Measurements from ENCODE around the gene KRT31.
"Not testable (repeated sequence)": the region's sequence is repeated elsewhere in the genome, so short reads cannot be mapped to it uniquely, and the experiment has no call there.

Gene KRT31

DNA sequence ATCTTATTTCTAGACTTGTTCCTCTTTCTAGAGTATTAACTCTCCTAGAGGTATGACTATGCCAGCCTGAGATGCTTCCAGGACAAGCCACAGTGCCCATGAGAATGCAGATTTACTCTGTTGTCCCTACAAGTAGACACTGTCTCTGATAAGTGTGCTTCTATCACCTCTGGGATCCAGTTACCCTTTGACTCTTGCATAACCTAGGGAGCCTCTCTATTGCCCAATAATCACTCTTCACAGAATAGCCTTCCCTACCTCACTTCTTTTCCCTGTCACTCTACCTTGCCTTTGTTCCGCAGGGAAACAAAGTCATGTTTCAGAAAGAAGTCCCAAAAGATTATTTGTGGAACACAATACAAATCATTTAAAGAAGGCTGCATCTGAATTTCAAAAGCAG lies 13.7 kb downstream of the KRT31 start:
- DNase-seq: no peak

DNA sequence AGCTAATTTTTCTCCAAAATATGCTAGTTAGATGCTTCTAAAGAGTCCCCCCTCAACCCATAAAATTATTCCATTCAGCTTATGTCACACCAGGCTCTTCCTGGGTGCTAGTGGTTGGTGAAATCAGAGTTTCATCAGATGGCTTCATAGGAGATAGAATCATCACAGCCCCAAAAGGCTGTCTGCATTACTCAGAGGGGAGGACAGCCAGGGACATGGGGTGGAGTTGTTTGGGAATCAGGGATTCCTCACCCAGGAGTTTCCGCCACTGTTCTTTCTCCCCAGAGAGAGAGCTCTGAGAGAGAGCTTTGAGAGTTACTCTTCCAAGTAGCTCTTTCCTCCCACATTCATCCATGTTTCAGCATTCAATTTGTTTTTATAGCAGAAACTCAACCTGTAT lies 15.0 kb downstream of the KRT31 start:
- DNase-seq: no peak

DNA sequence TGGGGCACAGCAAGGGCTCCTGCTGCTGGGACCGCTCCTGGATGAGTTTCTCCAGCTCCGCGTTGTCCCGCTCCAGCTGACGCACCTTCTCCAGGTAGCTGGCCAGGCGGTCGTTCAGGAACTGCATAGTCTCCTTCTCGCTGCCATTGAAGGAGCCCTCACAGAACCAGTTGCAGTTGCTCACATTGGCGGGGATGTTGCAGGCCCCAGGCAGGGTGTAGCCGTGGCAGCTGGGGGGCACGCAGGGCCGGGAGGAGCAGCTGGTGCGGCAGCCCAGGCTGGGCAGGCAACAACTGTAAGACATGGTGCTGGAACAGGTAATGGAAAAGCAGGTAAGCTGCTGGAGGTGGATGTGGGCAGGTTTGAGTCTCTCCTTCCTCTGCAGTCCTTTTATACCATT lies 15.5 kb downstream of the KRT31 start, which contains the start of gene KRT34:
TSS of gene KRT34 (minus strand) at position 364 of the 400 bp plus-strand sequence. CDS start at position 304, 60 bp downstream.
- not testable (repeated sequence) for DNase-seq

DNA sequence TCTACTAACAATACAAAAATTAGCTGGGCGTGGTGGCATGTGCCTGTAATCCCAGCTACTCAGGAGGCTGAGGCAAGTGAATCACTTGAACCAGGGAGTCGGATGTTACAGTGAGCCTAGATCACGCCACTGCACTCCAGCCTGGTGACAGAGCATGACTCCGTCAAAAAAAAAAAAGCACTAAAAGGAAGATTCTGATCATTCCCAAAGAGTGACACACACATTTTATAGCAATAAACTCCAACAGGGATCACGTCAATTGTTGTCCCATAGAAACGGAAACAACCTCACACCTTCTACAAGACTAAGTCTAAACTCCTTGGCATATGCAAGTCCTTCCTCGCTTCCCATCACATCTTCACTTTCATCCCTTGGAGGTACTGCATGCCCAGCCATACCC lies 17.3 kb downstream of the KRT31 start:
- not testable (repeated sequence) for DNase-seq

DNA sequence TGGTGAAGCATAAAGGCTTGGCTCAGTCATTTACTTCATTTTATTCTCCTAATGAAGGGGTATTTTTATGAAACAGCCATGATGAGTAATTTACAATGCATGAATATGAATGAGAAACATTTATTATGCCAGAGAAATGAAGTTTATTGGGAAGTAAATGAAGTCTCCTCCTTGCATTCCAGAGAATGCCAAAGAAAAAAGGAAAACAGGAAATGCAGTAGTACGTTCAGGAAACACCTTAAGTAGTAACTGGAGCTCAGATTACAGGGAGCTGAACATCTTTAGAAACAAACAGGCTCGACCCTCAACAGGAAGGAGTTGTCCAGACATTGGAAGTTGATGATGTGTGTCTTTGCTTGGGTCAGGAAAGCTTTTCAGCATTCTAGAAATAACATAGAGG lies 19.9 kb downstream of the KRT31 start:
- no peak for DNase-seq

GRCh38 chr17:41369713-41370112 lies 27.7 kb downstream of the KRT31 start, which contains the start of gene KRT33B:
KRT33B (minus strand) TSS chr17:41369813; CDS start chr17:41369750, 63 bp downstream.
- no peak for DNase-seq

- DNase-seq: no peak
These were observed 28.4 kb downstream of the KRT31 start for GRCh38 chr17:41369023-41369422.

DNA sequence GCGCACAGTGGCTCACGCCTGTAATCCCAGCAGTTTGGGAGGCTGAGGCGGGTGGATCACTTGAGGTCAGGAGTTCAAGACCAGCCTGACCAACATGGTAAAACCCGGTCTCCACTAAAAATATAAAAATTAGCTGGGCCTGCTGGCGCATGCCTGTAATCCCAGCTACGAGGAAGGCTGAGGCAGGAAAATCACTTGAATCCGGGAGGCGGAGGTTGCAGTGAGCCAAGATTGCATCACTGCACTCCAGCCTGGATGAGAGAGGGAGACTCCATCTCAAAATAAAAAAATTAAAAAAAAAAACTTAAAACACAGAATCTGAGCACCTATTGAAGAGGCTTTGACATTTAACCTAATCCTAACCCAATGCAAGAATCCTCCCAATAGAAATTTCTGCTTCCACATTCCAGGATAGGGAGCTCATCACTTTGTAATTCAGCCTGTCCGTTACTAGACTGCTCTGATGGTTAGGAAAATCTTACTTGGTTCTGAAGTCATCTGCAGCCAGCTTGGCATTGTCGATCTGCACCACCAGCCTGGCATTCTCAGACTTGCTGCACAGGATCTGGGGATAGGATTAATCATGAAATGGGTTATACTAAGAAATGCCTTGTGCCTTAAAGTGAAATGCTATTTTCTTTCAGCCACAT lies 29.9 kb downstream of the KRT31 start:
- DNase-seq: no peak

GRCh38 chr17:41366070-41366469 lies 31.3 kb downstream of the KRT31 start:
- DNase-seq: no peak

DNA sequence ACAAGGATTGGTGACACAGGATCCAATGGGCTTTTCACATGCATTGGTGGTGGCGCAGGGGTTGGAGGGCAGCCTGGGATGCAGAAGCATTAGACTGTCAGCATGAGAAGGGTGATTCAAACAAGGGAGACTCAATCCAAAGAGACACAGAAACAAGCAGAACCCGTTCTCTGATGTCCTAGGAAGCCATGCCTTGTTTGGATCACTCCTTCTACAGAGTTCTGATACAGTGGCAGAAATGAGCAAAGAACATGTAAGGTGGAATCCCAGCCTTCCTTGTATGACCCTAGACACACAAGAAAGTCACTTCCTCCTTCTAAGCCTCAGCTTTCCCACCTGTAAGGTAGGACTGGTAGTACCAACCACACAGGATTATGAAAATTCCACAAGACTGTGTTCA lies 33.5 kb downstream of the KRT31 start:
- no peak for DNase-seq

DNA sequence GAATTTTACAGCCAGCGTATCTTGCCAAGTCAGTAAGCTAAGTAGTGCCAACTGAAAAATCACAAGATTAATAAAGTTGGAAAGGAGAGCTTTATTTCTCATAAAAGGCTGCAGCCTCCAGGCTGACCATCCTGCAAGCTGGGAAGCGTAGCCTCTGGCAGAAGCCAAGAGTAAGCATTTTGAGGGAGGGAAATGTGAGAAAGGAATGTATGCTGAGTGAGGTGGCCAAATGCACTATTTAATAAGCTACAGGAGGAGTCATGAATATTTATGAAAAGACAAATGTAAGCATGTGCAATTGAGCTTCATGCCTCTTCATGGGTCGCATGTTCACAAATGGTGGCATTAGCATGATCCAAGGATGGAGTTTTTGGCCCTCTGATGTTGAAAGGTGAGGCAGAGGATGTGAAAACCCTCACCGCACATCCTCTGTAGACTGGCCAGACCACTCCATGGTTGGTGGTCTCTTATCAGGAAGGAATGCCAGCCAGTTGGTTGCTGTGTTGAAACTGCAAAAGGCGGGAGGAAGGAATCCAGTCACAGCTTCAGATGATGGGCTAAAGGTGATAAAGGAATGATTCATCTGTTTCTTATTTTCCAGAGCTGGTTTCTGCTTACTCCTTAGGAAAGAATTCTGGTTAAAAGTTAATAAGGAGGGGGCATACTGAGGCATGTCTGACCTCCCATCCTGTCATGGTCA lies 37.0 kb downstream of the KRT31 start:
- DNase-seq: no peak

DNA sequence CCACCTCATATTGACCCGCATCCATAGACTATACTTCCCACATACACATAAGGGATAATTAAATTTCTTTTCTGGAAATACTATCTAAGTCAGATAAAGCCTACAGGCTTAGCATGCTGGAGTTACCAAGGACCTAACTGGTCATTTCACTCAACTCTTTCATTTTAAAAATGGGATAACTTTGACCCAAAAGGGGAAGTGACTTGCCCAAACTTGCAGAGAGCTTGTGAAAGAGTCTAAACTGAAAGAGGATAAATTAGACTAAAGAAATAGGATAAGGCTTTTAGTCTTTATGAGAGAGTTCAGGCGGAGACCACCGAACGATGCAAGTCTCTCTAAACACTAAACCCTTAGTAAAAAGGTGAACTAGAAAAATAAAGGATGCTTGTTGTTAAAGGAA lies 42.9 kb downstream of the KRT31 start:
- no peak for DNase-seq

DNA sequence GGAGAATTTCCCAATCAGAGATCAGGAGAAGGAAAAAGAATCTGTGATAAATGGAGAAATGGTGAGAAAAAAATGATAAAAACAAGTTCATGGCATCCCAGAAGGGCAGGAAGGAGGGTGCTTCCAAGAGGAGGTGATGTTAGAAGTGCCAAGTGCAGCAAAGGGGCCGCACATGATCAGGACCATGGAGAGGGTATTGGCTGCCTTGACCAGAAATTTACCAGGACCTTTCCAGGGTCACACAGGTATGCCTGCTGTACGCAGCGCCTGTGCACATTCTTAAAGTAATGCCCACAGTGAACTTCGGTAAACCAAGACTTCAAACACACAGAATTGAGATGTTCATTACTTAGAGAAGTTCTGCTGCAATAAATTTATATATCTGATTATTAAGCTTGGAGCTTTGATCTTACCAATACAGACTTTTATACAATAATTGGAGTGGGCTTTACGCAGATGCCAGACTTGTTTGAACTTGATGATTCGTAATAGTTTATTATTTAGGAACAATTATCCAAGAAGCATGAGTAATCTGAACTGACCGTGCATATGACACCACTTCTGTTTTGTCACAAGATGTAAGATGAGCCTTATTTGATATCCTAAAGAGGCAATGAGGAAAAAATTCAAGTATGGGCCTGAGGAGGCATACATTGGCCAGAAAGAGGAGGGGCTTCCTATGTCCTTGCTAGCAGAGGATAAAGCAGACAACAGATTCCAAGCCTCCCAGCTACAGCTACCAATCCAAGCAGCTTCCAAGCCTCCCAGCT lies 44.6 kb downstream of the KRT31 start:
- DNase-seq: no peak

GRCh38 chr17:41351177-41351576 lies 46.2 kb downstream of the KRT31 start:
- DNase-seq: no peak

GRCh38 chr17:41350381-41350878 lies 47.0 kb downstream of the KRT31 start, which contains the start of gene KRT33A:
KRT33A (minus strand) TSS chr17:41350828; CDS start chr17:41350767, 61 bp downstream.
- DNase-seq: not testable (repeated sequence)

- no peak for DNase-seq
These were observed 49.3 kb downstream of the KRT31 start for GRCh38 chr17:41347869-41348760.

DNA sequence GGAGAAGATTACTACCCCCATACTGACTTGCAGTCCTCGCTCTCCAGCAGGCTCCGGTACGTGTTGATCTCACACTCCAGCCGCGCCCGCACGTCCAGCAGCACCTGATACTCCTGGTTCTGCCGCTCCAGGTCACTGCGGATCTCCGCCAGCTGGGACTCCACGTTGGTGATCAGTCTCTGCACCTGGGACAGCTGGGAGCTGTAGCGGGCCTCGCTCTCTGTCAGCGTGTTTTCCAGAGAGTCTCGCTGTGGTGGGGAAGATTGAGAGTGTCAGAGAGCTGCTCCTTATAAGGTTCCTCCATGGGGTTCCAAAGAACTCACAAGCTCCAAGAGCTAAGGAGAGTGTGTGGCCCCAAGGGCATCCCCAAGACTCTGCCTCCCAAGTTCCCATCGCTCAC lies 51.0 kb downstream of the KRT31 start:
- DNase-seq: not testable (repeated sequence)

GRCh38 chr17:41345992-41346391 lies 51.4 kb downstream of the KRT31 start:
- DNase-seq: no peak

Measured in NCI-H1694 (cell line).